T-helper 17 cell (primary cell): Measurements from ENCODE around the gene PKDCC. TPM values are rescaled to one million over a fixed set of nuclear protein-coding genes. Genes with fewer than 3 reads are reported as not detected.
"Not testable (repeated sequence)": the region's sequence is repeated elsewhere in the genome, so short reads cannot be mapped to it uniquely, and the experiment has no call there.

ENCODE experiments used
- ATAC-seq: fragments of 150-1000 bp; cut with Tn5 transposase; 2 replicates; pipeline ENCODE4 v1.10.0; 2021; ENCODE audit warnings: mild to moderate bottlenecking, moderate library complexity
- DNase-seq, 3 donors: peaks; one replicate each; pipeline versions ENCODE4 v3.0.0 to v3.0.0-alpha.2; 2020 to 2021
- H3K9me3 ChIP-seq: one replicate; pipeline ENCODE4 v1.7.0; 2013; ENCODE audit warnings: low read length, mild to moderate bottlenecking; ENCODE audit not compliant: control insufficient read depth, poor library complexity, severe bottlenecking
- H3K27ac Mint-ChIP-seq: one replicate; pipeline ENCODE4 v1.8.0; 2022; ENCODE audit warnings: mild to moderate bottlenecking, moderate library complexity, mixed read lengths
- H3K27me3 Mint-ChIP-seq: one replicate; pipeline ENCODE4 v1.8.0; 2022; ENCODE audit warnings: mixed read lengths
- H3K36me3 Mint-ChIP-seq: one replicate; pipeline ENCODE4 v1.8.0; 2022; ENCODE audit warnings: low read depth, mixed read lengths
- H3K4me1 Mint-ChIP-seq: one replicate; pipeline ENCODE4 v1.8.0; 2022; ENCODE audit warnings: mild to moderate bottlenecking, mixed read lengths
- H3K4me3 Mint-ChIP-seq: one replicate; pipeline ENCODE4 v1.8.0; 2022; ENCODE audit warnings: mild to moderate bottlenecking, moderate library complexity, mixed read lengths
- total RNA-seq, 4 donors: library from RNA in 2 of 4; stranded (reverse) in 2 of 4; gene quantifications; one replicate each; pipeline ENCODE4 v1.2.3 and lab custom pipeline; 2022 to 2026

Gene PKDCC
- total RNA-seq, 2 donors from 2014 or later = 0.87 to 1.2 TPM

GRCh38 chr2:42057159-42057901 is 9.5 kb downstream of the PKDCC start:
- Mint-ChIP-seq H3K4me3 (no peak overlapping the region), H3K36me3 (no peaks in the 10 kb centered on the region), H3K27me3 (peaks cover 14% of the 10 kb centered on the region), H3K4me1 (no peaks in the 10 kb centered on the region), H3K27ac (no peak overlapping the region)
- H3K9me3 ChIP-seq = no peaks in the 10 kb centered on the region
- ATAC-seq = no peak
- DNase-seq = no peak

DNA sequence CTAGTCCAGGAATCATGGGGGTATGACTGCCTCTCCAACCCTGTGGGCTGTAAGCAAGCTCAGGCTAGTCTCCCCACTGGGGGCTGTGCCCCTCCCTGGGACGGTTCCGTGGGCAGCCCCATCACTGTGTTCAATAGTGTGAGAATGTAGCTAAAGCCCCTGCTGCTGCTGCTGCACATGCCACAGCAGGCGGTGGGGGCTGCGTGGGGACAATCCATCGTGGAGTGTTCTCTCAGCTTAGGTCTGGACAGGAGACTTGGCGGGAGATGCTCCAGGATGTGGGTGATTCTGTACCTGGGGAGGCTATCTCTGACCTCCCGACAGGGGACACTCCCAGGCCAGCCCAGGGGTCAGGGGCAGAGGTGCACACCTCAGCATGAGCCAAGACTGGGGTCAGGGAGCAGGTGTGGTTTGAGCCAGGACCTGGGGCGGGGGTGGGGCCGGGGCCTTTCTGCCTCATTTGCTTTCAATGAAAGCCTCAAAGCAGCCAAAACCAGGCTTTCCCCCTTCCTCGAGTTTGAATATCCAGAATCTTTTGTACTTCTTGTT is 10.2 kb downstream of the PKDCC start:
- Mint-ChIP-seq H3K27me3 (peaks cover 13% of the 10 kb centered on the region), H3K4me1 (no peaks in the 10 kb centered on the region), H3K4me3 (no peak overlapping the region), H3K27ac (no peak overlapping the region), H3K36me3 (no peaks in the 10 kb centered on the region)
- ATAC-seq (no peak), DNase-seq (no peak)
- H3K9me3 ChIP-seq = no peaks in the 10 kb centered on the region

DNA sequence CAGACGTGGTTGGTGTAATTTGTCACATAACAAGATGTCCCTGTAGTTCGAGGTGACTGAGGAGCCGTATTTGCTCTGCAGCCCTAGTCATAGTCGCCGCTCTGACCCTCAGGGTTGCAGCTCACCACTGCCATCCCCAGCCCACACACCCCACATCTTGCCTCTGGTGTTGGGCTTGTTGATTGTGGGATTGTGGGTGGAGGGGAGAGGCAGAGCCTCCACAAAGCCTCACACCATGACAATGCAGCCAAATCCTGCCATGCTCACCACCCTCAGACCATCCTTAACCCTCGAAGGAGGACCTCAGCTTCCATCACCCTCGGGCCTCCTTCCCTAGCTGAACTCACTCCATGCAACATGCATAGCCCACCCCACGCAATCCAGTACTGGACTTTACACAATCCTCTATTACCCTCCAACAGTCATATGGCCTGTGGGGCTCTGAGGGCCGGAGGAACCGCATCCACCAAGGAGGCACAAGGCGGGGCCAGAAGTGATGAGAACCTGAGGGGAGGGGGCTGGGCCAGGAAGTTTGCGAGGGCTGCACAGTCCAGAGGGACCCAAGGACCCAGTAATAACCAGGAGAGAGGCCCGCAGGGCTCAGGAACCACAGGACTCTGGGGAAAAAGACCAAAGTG is 11.6 kb downstream of the PKDCC start:
- H3K27ac Mint-ChIP-seq = no peak overlapping the region
- no peaks in the 10 kb centered on the region for H3K36me3 Mint-ChIP-seq
- H3K4me3 Mint-ChIP-seq = no peak overlapping the region
- H3K4me1 Mint-ChIP-seq = no peaks in the 10 kb centered on the region
- DNase-seq (no peak), ATAC-seq (no peak)
- H3K27me3 Mint-ChIP-seq = peaks cover 15% of the 10 kb centered on the region
- no peaks in the 10 kb centered on the region for H3K9me3 ChIP-seq

DNA sequence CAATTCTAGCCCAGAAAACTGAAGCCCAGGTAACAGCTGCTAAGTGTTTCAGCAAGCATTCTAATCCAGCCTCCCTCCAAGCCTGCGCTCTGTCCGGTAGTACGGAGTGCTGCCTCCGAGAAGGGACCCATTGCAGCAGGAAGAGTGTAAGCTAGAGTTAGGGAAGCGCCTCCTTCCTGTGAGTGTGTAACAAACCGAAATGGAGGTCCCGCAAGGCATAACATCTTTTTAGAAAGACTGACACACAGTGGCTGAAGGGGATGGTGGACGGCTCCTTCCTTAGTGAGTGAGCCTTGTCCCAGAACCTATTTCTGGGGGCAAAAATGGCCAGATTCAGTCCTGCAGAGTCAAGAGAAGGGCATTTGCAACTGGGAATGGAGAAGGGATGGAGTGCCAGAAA is 12.2 kb downstream of the PKDCC start:
- Mint-ChIP-seq H3K4me1 (no peaks in the 10 kb centered on the region), H3K27ac (no peak overlapping the region), H3K36me3 (no peaks in the 10 kb centered on the region), H3K27me3 (peaks cover 15% of the 10 kb centered on the region), H3K4me3 (no peak overlapping the region)
- ATAC-seq (no peak), DNase-seq (no peak)
- no peaks in the 10 kb centered on the region for H3K9me3 ChIP-seq

GRCh38 chr2:42060718-42061619 is 13.1 kb downstream of the PKDCC start:
- no peaks in the 10 kb centered on the region for H3K9me3 ChIP-seq
- H3K4me3 Mint-ChIP-seq = no peak overlapping the region
- peaks cover 15% of the 10 kb centered on the region for H3K27me3 Mint-ChIP-seq
- H3K4me1 Mint-ChIP-seq = no peaks in the 10 kb centered on the region
- no peak for DNase-seq
- no peak for ATAC-seq
- no peaks in the 10 kb centered on the region for H3K36me3 Mint-ChIP-seq
- no peak overlapping the region for H3K27ac Mint-ChIP-seq

GRCh38 chr2:42061839-42062238 is 14.0 kb downstream of the PKDCC start:
- DNase-seq (no peak), ATAC-seq (no peak)
- peaks cover 15% of the 10 kb centered on the region for H3K27me3 Mint-ChIP-seq
- H3K36me3 Mint-ChIP-seq = no peaks in the 10 kb centered on the region
- no peaks in the 10 kb centered on the region for H3K9me3 ChIP-seq
- H3K4me1 Mint-ChIP-seq = no peaks in the 10 kb centered on the region
- no peak overlapping the region for H3K4me3 Mint-ChIP-seq
- H3K27ac Mint-ChIP-seq = no peak overlapping the region

- DNase-seq = no peak
- H3K27me3 Mint-ChIP-seq = peaks cover 28% of the 10 kb centered on the region
- no peak for ATAC-seq
- H3K4me3 Mint-ChIP-seq = no peak overlapping the region
- no peaks in the 10 kb centered on the region for H3K9me3 ChIP-seq
- no peaks in the 10 kb centered on the region for H3K36me3 Mint-ChIP-seq
- H3K27ac Mint-ChIP-seq = no peak overlapping the region
- no peaks in the 10 kb centered on the region for H3K4me1 Mint-ChIP-seq
These were observed 15.8 kb downstream of the PKDCC start for GRCh38 chr2:42063431-42064171.

DNA sequence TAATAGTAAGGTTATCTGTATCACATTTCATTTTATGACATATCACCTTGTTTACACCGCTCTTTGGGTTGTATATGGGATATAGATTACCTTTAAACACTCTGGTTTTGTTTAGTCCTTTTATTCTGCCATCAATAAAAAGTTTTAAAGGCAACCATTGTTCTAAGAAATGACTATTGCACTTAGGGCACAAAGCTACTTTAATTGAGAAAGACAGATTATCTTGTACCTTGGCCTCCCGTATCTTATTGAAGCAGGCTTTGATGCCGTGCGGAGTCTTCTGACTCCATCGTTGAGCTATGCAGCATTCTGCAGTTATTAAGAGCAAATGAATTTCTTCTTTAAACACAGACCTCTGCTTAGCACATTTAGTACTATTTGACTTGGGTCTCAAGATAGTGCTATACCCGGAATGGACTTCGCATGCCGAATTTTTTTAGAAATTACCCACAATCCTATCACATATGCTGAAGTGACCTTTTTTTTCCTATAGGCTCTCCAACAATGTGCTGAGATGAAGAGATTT is 16.7 kb downstream of the PKDCC start:
- Mint-ChIP-seq H3K27me3 (peaks cover 32% of the 10 kb centered on the region), H3K4me1 (no peaks in the 10 kb centered on the region), H3K4me3 (no peak overlapping the region), H3K36me3 (peaks cover 2% of the 10 kb centered on the region), H3K27ac (no peak overlapping the region)
- no peaks in the 10 kb centered on the region for H3K9me3 ChIP-seq
- ATAC-seq (no peak), DNase-seq (no peak)

DNA sequence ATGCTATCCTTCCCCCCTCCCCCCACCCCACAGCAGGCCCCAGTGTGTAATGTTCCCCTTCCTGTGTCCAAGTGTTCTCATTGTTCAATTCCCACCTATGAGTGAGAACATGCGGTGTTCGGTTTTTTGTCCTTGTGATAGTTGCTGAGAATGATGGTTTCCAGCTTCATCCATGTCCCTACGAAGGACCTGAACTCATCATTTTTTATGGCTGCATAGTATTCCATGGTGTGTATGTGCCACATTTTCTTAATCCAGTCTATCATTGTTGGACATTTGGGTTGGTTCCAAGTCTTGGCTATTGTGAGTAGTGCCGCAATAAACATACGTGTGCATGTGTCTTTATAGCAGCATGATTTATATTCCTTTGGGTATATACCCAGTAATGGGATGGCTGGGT is 17.9 kb downstream of the PKDCC start:
- not testable (repeated sequence) for H3K9me3 ChIP-seq, ATAC-seq, DNase-seq, H3K27ac Mint-ChIP-seq, H3K36me3 Mint-ChIP-seq, H3K4me3 Mint-ChIP-seq, H3K4me1 Mint-ChIP-seq
- peaks cover 44% of the 10 kb centered on the region for H3K27me3 Mint-ChIP-seq

- DNase-seq, H3K36me3 Mint-ChIP-seq, H3K9me3 ChIP-seq, H3K4me3 Mint-ChIP-seq, H3K4me1 Mint-ChIP-seq, ATAC-seq, H3K27ac Mint-ChIP-seq: not testable (repeated sequence)
- peaks cover 44% of the 10 kb centered on the region for H3K27me3 Mint-ChIP-seq
These were observed 19.2 kb downstream of the PKDCC start for GRCh38 chr2:42067001-42067400.

DNA sequence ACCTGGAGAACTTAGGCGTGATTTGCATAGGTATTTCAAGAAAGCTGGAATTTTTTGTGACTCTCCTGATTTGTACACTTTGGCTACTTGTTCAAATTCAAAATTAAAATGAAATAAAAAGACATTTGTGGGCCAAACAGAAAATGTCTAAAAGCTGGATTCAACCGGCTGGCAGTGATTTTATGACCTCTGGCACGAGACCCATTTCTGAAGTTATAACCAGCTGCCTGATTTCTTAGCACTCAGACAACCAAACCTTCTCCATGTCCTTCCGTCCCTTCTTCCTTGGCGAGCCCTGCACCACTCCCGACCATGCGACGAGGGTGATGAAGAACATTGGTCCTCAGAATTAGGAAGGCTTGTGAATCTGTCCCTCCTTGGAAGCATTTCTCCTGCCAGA is 19.7 kb downstream of the PKDCC start:
- no peak for DNase-seq
- Mint-ChIP-seq H3K4me1 (no peaks in the 10 kb centered on the region), H3K4me3 (no peak overlapping the region), H3K27me3 (peaks cover 48% of the 10 kb centered on the region), H3K27ac (no peak overlapping the region), H3K36me3 (peaks cover 3% of the 10 kb centered on the region)
- no peak for ATAC-seq
- H3K9me3 ChIP-seq = no peaks in the 10 kb centered on the region

- no peak for ATAC-seq
- H3K27me3 Mint-ChIP-seq = peaks cover 49% of the 10 kb centered on the region
- no peak overlapping the region for H3K4me3 Mint-ChIP-seq
These were observed 20.9 kb downstream of the PKDCC start for GRCh38 chr2:42068571-42069178.

More at GRCh38 chr2:42068571-42069178, 20.9 kb downstream of the PKDCC start:
- Mint-ChIP-seq H3K36me3 (peaks cover 3% of the 10 kb centered on the region), H3K4me1 (no peaks in the 10 kb centered on the region), H3K27ac (no peak overlapping the region)
- no peak for DNase-seq
- H3K9me3 ChIP-seq = no peaks in the 10 kb centered on the region
